H1 (cell line): ENCODE results near the gene ATPAF2. TPM values are rescaled to one million over a fixed set of nuclear protein-coding genes. Genes with fewer than 3 reads are reported as not detected.

Experiments used
- CTCF ChIA-PET: fragments of 300-600 bp; sonication (Branson Sonifier 250); formaldehyde crosslinking; loops from one replicate; lab custom pipeline; 2021; ENCODE audit not compliant: partially characterized antibody; lab: Charles Lee
- POLR2A ChIA-PET: fragments of 300-600 bp; sonication (Branson Sonifier 250); formaldehyde crosslinking; loops from one replicate; lab custom pipeline; 2021; ENCODE audit warnings: inconsistent platforms; ENCODE audit not compliant: partially characterized antibody; lab: Charles Lee
- DNase-seq, 2 experiments: peaks; one replicate each; pipeline versions ENCODE4 v3.0.0 to v3.0.0-alpha.2; 2010 to 2022; ENCODE audit warnings: low spot score in 2 of 2, low read depth in 1 of 2, mixed read lengths in 1 of 2
- FAIRE-seq: peaks from 2 replicates; lab custom pipeline; 2011; peaks lifted over from hg19 to GRCh38; lab: Jason Lieb, UNC
- H2AFZ ChIP-seq: 2 replicates; pipeline ENCODE4 v1.8.1; 2012; ENCODE audit warnings: low read length, inconsistent platforms
- H2AK5ac ChIP-seq: 2 replicates; pipeline ENCODE4 v1.6.1; 2013; ENCODE audit warnings: low read depth, low read length
- H2BK120ac ChIP-seq: replicated peaks from 2 replicates; pipeline ENCODE3; 2013; ENCODE audit warnings: low read depth, low read length, inconsistent platforms
- H2BK12ac ChIP-seq: 2 replicates; pipeline ENCODE4 v1.6.1; 2013; ENCODE audit warnings: low read depth, low read length
- H2BK15ac ChIP-seq: 2 replicates; pipeline ENCODE4 v1.6.1; 2013; ENCODE audit warnings: low read length
- H2BK20ac ChIP-seq: 2 replicates; pipeline ENCODE4 v1.6.1; 2013; ENCODE audit warnings: low read length
- H2BK5ac ChIP-seq: 2 replicates; pipeline ENCODE4 v1.6.1; 2013; ENCODE audit warnings: low read depth, low read length
- H3K14ac ChIP-seq: 2 replicates; pipeline ENCODE4 v1.6.1; 2013; ENCODE audit warnings: inconsistent platforms; ENCODE audit not compliant: insufficient read length
- H3K18ac ChIP-seq: 2 replicates; pipeline ENCODE4 v1.6.1; 2013; ENCODE audit warnings: low read length; ENCODE audit errors: extremely low read depth
- H3K23ac ChIP-seq: 2 replicates; pipeline ENCODE4 v1.6.1; 2013; ENCODE audit warnings: inconsistent platforms; ENCODE audit not compliant: insufficient read length
- H3K23me2 ChIP-seq: 2 replicates; pipeline ENCODE4 v1.6.1; 2013; ENCODE audit warnings: low read depth, low read length
- H3K27ac ChIP-seq: 2 replicates; pipeline ENCODE4 v1.6.1; 2011; ENCODE audit warnings: low read depth, low read length, inconsistent platforms
- H3K27me3 ChIP-seq, 4 experiments: replicated peaks in 1 of 4; 1 replicate in 1 of 4; 2 replicates in 3 of 4; pipeline versions ENCODE4 v1.6.1 to v1.8.1; 2011 to 2013; ENCODE audit warnings: low read length in 3 of 4, mild to moderate bottlenecking in 3 of 4, inconsistent platforms in 2 of 4, mixed read lengths in 2 of 4, moderate library complexity in 1 of 4; ENCODE audit not compliant: control insufficient read depth in 3 of 4, insufficient read depth in 3 of 4; ENCODE audit errors: extremely low read depth in 1 of 4
- H3K36me3 ChIP-seq, 4 experiments: 2 replicates each; pipeline versions ENCODE4 v1.6.1 to v1.8.1; 2011 to 2013; ENCODE audit warnings: mild to moderate bottlenecking in 4 of 4, low read length in 3 of 4, moderate library complexity in 2 of 4, control low read depth in 1 of 4, inconsistent platforms in 1 of 4; ENCODE audit not compliant: insufficient read depth in 4 of 4, control insufficient read depth in 2 of 4
- H3K4ac ChIP-seq: replicated peaks from 2 replicates; pipeline ENCODE3; 2013; ENCODE audit warnings: low read length, low read depth, mixed read lengths, inconsistent platforms; ENCODE audit not compliant: insufficient read length
- H3K4me1 ChIP-seq, 4 experiments: replicated peaks in 1 of 4; 1 replicate in 1 of 4; 2 replicates in 3 of 4; pipeline versions ENCODE4 v1.6.1 to v1.8.1; 2011 to 2013; ENCODE audit warnings: low read length in 3 of 4, inconsistent platforms in 2 of 4, mixed read lengths in 1 of 4; ENCODE audit not compliant: insufficient read depth in 4 of 4, control insufficient read depth in 3 of 4
- H3K4me2 ChIP-seq, 2 experiments: 2 replicates each; pipeline versions ENCODE4 v1.6.1 to v1.8.1; 2011 to 2013; ENCODE audit warnings: low read depth in 2 of 2, low read length in 2 of 2, control low read depth in 1 of 2, inconsistent platforms in 1 of 2, mild to moderate bottlenecking in 1 of 2; ENCODE audit not compliant: insufficient read depth in 1 of 2
- H3K4me3 ChIP-seq, 4 experiments: fragments of 200-600, 300-600 bp in 1 of 4; sonication (generic), shearing (Covaris generic), sonication (Bioruptor Twin) in 1 of 4; 2 replicates each; pipeline versions ENCODE4 v1.5.1 to v1.8.1; 2011 to 2016; ENCODE audit warnings: low read length in 4 of 4, low read depth in 3 of 4, control low read depth in 2 of 4, inconsistent platforms in 2 of 4, mild to moderate bottlenecking in 2 of 4, mixed read lengths in 1 of 4, moderate library complexity in 1 of 4; ENCODE audit not compliant: insufficient read depth in 2 of 4; ENCODE audit errors: extremely low read depth in 1 of 4
- H3K56ac ChIP-seq: replicated peaks from 2 replicates; pipeline ENCODE3; 2013; ENCODE audit warnings: low read depth, mild to moderate bottlenecking, mixed read lengths, low read length, inconsistent platforms; ENCODE audit not compliant: insufficient read length
- H3K79me1 ChIP-seq: 2 replicates; pipeline ENCODE4 v1.6.1; 2013; ENCODE audit warnings: low read depth, low read length, control low read depth
- H3K79me2 ChIP-seq, 2 experiments: 2 replicates each; pipeline versions ENCODE4 v1.6.1 to v1.8.1; 2012 to 2013; ENCODE audit warnings: low read length in 2 of 2, mild to moderate bottlenecking in 2 of 2, inconsistent platforms in 1 of 2; ENCODE audit not compliant: insufficient read depth in 2 of 2, control insufficient read depth in 1 of 2
- H3K9ac ChIP-seq, 4 experiments: replicated peaks in 1 of 4; 1 replicate in 1 of 4; 2 replicates in 3 of 4; pipeline versions ENCODE4 v1.6.1 to v1.8.1; 2011 to 2013; ENCODE audit warnings: low read depth in 3 of 4, low read length in 3 of 4, control low read depth in 2 of 4, mild to moderate bottlenecking in 2 of 4, moderate library complexity in 2 of 4, inconsistent platforms in 1 of 4; ENCODE audit errors: extremely low read depth in 1 of 4
- H3K9me3 ChIP-seq, 2 experiments: 2 replicates each; pipeline versions ENCODE4 v1.6.1 to v1.8.1; 2012 to 2013; ENCODE audit warnings: mild to moderate bottlenecking in 2 of 2, moderate library complexity in 2 of 2, control low read depth in 1 of 2, inconsistent platforms in 1 of 2, low read depth in 1 of 2, low read length in 1 of 2, mixed read lengths in 1 of 2; ENCODE audit not compliant: insufficient read depth in 2 of 2
- H4K20me1 ChIP-seq, 2 experiments: replicated peaks in 1 of 2; 2 replicates each; pipeline versions ENCODE3 to v1.8.1; 2011 to 2013; ENCODE audit warnings: inconsistent platforms in 2 of 2, low read length in 2 of 2, mild to moderate bottlenecking in 1 of 2; ENCODE audit not compliant: insufficient read depth in 2 of 2, control insufficient read depth in 1 of 2
- H4K5ac ChIP-seq: 2 replicates; pipeline ENCODE4 v1.6.1; 2013; ENCODE audit warnings: low read length, low read depth, mixed read lengths, inconsistent platforms; ENCODE audit not compliant: insufficient read length
- H4K8ac ChIP-seq: 2 replicates; pipeline ENCODE4 v1.8.0; 2013; ENCODE audit warnings: mild to moderate bottlenecking, moderate library complexity, low read length, inconsistent platforms; ENCODE audit not compliant: insufficient read depth; ENCODE audit errors: extremely low read depth
- H4K91ac ChIP-seq: replicated peaks from 2 replicates; pipeline ENCODE3; 2013; ENCODE audit warnings: low read length, mixed read lengths, inconsistent platforms; ENCODE audit not compliant: insufficient read length
- E2F6 ChIP-seq: IDR thresholded peaks from 2 replicates; pipeline ENCODE4 v1.6.1; 2012; ENCODE audit warnings: inconsistent platforms
- FOSL1 ChIP-seq: IDR thresholded peaks from 2 replicates; pipeline ENCODE4 v1.6.1; 2011; ENCODE audit warnings: mild to moderate bottlenecking, low read depth, low read length, moderate library complexity; ENCODE audit not compliant: insufficient read depth
- KDM4A ChIP-seq: IDR thresholded peaks from one replicate; pipeline ENCODE4 v1.7.1; 2012; ENCODE audit warnings: low read depth, mild to moderate bottlenecking, moderate library complexity, low read length, inconsistent platforms; ENCODE audit not compliant: severe bottlenecking
- RBBP5 ChIP-seq: IDR thresholded peaks from 2 replicates; pipeline ENCODE4 v1.7.1; 2012; ENCODE audit warnings: low read depth, mild to moderate bottlenecking, inconsistent platforms, low read length, moderate library complexity, borderline replicate concordance
- USF2 ChIP-seq: IDR thresholded peaks from 2 replicates; pipeline ENCODE4 v1.6.1; 2011; ENCODE audit warnings: low read length, improper control_type of control experiment
- WGBS, 2 experiments: shearing (Covaris generic) in 1 of 2; methylation state at CpG; one replicate each; pipeline versions ENCODE4 v1.1.6 to v1.1.7; 2013 to 2015; ENCODE audit warnings: low lambda C conversion rate in 2 of 2, mixed read lengths in 2 of 2, inconsistent platforms in 1 of 2, low coverage in 1 of 2, missing lambda C conversion rate in 1 of 2; ENCODE audit not compliant: insufficient replicate concordance in 2 of 2, insufficient coverage in 1 of 2, insufficient read length in 1 of 2; ENCODE audit errors: extremely low coverage in 1 of 2, missing lambda C conversion rate in 1 of 2; 5-methylcytosine and 5-hydroxymethylcytosine counted together
- polyA plus RNA-seq, 7 experiments: library from polyadenylated mRNA; depleted of rRNA in 3 of 7; stranded (reverse) in 5 of 7; unstranded in 2 of 7; fragments of >200 nt in 5 of 7; fragments of 200-250 nt in 2 of 7; gene quantifications; 1 replicate in 5 of 7; 2 replicates in 1 of 7; 4 replicates in 1 of 7; pipeline versions ENCODE4 v1.2.1 to v1.2.3, GENCODE V29; 2011 to 2013; ENCODE audit warnings: missing spikeins in 2 of 7, mixed read lengths in 2 of 7
- total RNA-seq: library from RNA; stranded (reverse); fragmentation: NEBNext Ultra II Directional; extraction: Animal tissue kit (Norgen Biotek cat#: 25700); gene quantifications from 2 replicates; pipeline ENCODE4 v1.2.1, GENCODE V29; 2021

ATPAF2 gene
- total and polyA plus RNA-seq, 2 of the 8 experiments (the other 6 are each of a cell fraction or from before 2014, with no cell fraction given): 19.6 to 22.9 TPM

- Histone ChIP-seq H3K9me3 (no peaks in the 10 kb centered on the region), H3K4me1 (peaks cover 0 to 7% (median 0%) of the 10 kb centered on the region in 4 experiments; a peak in 1 of 7 replicates), H4K5ac (no peak overlapping the region), H3K18ac (no peak overlapping the region), H3K27ac (no peak overlapping the region), H3K56ac (no peak overlapping the region), H3K27me3 (no peaks in the 10 kb centered on the region), H3K14ac (no peak overlapping the region), H2AK5ac (no peak overlapping the region), H3K9ac (no peak overlapping the region), H3K79me2 (no peaks in the 10 kb centered on the region), H2BK20ac (no peak overlapping the region), H2BK15ac (no peak overlapping the region), H3K4me2 (no peak overlapping the region), H2BK120ac (no peak overlapping the region), H2AFZ (no peak overlapping the region), H3K23ac (no peak overlapping the region), H3K23me2 (no peaks in the 10 kb centered on the region), H3K36me3 (no peaks in the 10 kb centered on the region; a peak in 1 of 8 replicates), H4K91ac (no peak overlapping the region), H4K8ac (no peak overlapping the region), H2BK12ac (no peak overlapping the region), H3K79me1 (no peaks in the 10 kb centered on the region; the same call in 1 of the 2 replicates), H3K4me3 (no peak overlapping the region), H2BK5ac (no peak overlapping the region), H4K20me1 (peaks cover 0 to 5% of the 10 kb centered on the region in 2 experiments), H3K4ac (no peak overlapping the region)
- ChIA-PET CTCF (interaction anchor here (0.7 to 1.7 kb wide), 4 partner anchors 16 to 121 kb away, joined by 3 to 4 read pairs (median 4); no protein-coding TSS in a partner anchor), POLR2A (interaction anchor here (3.3 kb wide), 1 partner anchor 7 kb away, joined by 16 read pairs; no protein-coding TSS in a partner anchor)
- no peak for DNase-seq
- FAIRE-seq: no peak
- TF ChIP-seq KDM4A: no peak
- TF ChIP-seq RBBP5: no peak
- no peak for TF ChIP-seq FOSL1
- no peak for TF ChIP-seq E2F6
- no peak for TF ChIP-seq USF2
- WGBS, 2 experiments: 90% methylated on average over 8 of the region's 8 CpGs; no CpG with 5 or more reads in 1 of the 2 experiments
Observed at GRCh38 chr17:18009609-18010420, 29.2 kb downstream of the ATPAF2 start.
